Raji (cell line): ENCODE measurements around the gene SLC27A1.

ENCODE experiments used
- POLR2A ChIP-seq: IDR thresholded peaks from 2 replicates; pipeline ENCODE4 v1.6.1; 2011; ENCODE audit warnings: low read depth, low read length, control low read depth; ENCODE audit not compliant: insufficient read depth

The SLC27A1 gene

DNA sequence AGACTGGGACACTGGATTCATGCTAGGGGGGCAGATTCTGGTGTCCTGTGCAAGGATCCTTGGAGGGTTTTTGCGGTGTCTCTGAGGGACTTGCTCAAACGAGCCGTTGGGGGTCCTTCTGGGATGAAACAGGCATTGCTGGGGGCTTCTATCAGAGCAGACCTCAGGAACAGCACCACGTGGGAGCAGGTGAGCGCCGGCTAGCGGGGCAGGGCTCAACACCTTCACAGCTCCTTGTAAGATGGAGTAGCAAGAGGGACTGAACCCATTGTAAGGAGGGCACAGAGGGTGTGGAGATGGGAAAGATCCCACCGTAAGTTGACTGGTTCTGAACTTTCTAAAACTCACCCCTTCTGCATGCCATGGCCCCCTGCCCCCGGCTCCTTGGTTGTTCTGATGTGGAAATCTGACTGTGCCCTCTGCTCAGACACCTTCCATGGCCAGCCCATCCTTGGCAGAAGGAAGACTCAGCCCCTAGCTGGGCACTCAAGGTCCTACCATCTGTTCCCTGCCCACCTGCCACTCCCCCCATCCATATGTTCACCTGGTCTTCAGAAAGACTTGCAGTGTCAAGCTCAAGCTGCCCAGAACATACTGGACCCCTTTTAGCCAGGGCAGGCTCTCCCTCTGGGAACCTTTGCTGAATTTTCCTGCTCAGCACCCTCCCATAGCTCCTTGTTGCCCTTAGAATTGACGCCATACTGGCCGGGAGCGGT, 1.2 kb downstream of the SLC27A1 start:
- no peak for TF ChIP-seq POLR2A

DNA sequence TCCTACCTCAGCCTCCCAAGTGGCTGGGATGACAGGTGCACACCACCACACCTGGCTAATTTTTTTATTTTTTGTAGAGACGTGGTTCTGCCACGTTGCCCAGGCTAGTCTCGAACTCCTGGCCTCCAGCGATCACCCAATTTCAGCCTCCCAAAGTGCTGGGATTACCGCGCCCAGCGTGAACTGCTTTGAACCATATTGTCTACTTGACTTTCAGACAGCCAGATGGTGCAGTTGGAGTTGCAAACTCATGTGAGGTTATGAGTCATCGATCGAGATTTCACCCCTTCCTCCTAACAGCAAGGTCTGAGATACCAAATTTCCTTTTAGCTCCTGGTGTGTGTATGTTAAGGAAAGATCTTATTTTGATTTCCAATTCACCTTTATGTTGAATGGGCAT, 2.7 kb downstream of the SLC27A1 start:
- no peak for TF ChIP-seq POLR2A

DNA sequence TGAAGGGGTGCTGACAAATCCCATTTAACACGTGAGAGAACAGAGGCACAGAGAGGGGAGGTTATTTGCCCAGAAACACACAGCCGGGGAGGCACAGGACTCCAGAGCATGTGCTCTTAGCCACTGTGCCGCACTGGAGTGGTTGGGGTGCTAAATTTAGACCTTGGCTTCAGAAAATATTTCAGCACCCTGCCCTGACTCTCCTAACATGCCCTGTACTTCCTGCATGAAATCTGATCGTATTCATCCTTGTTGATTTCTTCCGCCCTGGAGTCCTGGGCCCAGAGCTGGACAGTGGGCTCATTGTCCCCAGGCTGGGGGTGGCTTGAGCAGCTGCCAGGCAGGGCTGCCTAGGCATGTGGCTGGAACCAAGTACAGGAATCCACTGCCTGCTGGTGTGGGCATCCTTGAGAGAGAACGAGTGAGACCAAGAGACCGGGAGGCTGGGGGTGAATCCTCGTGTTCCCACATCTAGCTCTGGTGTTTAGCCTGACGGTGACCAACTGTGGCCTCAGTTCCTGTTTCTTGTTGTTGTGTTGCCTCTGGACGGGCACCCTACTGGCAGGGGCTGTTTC, 5.3 kb downstream of the SLC27A1 start:
- no peak for TF ChIP-seq POLR2A

DNA sequence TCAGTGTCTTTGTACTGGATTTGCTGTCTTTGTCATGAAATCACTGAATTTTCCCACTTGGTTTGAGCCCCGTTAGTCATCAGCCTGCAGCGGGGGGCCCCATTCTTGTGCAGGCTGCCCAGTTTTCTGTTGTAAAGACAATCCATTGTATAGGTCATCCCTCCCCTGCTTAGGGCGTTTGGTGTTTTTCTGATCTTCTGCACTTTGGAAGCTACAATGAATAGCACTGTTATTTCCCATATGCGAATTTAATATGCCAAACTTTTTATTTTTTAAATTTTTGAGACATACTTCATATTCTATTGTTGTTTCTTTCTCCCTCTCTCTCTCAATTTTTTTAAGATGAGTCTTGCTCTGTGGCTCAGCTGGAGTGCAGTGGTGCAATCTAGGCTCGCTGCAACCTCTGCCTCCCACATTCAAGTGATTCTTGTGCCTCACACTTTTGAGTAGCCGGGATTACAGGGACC, 9.0 kb downstream of the SLC27A1 start:
- TF ChIP-seq POLR2A = no peak

DNA sequence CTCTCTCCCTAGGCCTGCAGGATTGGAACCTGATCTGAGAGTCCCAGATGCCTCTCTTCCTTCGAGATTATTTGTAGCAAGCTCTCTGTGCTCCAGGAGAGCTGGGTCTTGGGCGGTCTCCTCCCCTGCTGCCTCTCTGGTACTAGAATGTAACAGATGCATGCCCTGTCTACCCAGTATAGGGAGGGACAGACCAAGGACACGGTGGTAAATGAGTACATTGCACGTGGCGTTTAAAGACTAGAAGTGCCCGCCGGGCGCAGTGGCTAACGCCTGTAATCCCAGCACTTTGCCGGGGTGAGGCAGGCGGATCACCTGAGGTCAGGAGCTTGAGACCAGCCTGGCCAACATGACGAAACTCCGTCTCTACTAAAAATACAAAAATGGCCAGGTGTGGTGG, 11.7 kb downstream of the SLC27A1 start:
- no peak for TF ChIP-seq POLR2A

DNA sequence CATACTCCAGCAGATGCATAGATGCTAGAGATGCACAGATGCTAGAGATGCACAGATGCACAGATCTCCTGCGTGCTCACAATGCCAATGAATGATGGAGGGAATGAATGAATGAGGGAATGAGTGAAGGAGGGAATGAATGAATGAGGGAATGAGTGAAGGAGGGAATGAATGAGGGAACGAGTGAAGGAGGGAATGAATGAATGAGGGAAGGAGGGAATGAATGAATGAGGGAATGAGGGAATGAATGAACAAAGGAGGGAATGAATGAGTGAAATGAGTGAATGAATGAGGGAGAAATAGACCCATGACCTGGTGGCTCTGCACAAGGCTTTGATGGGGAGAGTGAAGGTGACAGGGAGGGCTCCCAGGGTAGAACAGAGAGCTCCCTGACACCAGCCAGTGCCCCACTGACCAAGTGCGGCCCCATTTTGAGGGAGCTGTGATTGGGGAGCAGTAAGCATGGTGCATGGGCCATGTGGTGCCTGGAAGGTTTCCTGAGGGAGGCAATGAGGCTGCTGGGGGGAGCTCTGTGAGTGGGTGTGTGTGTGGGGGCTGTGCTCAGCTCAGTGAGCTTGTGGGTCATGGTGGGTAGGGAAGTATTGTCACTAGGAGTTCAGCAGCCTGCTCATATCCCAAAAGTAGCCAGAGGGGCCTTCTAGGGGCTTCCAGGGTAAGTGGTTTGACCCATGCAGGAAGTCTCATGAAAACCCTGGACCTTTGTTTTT, 12.7 kb downstream of the SLC27A1 start:
- TF ChIP-seq POLR2A = no peak

DNA sequence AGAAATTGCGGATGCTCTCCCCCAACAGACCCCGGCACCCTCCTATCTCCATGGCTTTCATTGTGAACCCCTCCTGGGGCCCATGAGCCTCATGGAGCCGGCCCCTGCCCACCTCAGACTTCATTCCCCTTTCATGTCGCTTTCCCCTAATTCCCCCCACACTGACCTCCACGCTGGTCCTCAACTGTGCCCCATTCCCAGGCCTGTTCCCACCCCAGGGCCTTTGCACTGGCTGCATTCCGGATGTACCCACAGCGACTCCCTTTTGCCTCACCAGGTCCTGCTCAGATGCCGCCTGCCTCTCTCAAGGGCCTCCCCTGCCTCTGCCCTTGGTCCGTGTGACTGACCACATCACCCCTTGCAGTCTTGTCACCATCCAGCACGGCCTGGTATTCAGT, 13.3 kb downstream of the SLC27A1 start:
- no peak for TF ChIP-seq POLR2A

DNA sequence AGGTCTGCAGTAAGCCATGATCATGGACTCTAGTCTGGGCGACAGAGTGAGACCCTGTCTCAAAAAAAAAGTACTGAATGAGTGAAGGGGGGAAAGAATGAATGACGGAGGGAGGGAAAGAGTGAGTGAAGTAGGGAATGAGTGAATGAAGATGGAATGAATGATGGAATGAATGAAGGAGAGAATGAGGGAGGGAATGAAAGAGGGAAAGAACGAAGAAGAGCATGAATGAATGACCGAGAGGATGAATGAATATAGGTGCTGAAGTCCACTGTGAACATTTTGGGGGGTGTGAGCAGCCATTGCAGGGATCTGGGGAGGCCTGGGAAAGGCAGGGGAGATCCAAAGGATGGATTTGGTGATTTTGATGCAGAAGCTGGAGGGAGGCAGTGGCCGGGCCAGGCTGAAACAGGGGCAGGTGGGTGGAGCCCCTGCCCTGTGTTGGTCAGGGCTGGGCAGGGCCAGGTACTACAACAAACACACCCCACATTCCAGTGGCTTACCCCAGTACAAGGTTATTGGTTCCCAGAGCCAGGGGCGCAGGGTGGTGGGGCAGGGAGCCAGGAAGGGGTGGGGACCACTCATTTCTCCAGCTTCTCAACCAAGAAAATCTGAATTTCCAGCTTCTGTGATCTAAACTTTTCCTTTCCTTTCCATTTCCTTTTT, 14.3 kb downstream of the SLC27A1 start:
- TF ChIP-seq POLR2A = no peak

DNA sequence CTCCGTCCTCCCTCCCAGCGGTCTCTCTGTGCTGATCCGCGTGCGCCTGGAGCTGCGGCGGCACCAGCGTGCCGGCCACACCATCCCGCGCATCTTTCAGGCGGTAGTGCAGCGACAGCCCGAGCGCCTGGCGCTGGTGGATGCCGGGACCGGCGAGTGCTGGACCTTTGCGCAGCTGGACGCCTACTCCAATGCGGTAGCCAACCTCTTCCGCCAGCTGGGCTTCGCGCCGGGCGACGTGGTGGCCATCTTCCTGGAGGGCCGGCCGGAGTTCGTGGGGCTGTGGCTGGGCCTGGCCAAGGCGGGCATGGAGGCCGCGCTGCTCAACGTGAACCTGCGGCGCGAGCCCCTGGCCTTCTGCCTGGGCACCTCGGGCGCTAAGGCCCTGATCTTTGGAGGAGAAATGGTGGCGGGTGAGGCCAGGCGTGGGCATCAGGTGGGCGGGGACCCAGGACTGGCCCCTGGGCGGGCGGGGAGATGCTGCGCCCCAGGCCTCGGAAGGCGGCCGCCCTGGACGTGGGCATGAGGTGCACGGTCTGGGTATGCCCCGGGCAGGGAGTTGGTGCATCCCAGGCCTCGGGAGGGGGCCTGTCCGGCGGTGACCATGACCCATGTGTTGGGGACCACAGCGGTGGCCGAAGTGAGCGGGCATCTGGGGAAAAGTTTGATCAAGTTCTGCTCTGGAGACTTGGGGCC, 16.4 kb downstream of the SLC27A1 start:
- TF ChIP-seq POLR2A = no peak

DNA sequence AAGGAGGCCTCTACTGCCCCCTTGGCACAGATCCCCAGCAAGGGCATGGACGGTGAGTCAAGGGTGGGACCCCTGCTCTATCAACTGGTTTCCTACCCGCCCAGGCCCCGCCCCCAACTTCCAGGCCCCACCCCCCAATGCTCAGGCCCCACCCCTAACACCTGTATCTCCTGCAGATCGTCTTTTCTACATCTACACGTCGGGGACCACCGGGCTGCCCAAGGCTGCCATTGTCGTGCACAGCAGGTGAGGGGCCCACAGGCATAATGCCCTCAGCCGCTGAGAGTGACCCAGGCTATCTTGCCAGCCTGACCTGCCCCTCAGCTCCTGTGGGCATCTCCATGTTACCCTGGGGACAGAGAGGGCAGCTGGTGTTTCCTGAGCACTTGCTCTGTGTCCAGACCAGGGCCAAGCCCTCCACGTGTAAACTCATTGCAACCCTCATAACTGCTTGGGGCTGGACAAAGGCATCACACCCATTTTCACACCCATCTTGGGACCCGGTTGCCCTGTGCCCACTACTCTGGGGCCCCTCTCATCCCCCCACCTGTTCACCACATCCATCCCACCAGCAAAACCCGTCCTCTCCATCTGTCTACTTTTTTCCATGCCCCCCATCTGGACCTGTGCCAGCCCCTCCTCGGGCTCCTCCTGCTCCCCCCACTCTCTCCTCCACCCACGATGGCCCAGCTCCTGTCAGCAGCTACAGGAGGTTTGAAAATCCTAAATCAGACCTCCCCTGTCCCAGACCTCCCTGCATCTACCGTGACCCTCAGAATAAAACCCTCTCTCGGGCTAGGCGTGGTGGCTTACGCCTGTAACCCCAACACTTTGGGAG, 17.2 kb downstream of the SLC27A1 start:
- TF ChIP-seq POLR2A = no peak

DNA sequence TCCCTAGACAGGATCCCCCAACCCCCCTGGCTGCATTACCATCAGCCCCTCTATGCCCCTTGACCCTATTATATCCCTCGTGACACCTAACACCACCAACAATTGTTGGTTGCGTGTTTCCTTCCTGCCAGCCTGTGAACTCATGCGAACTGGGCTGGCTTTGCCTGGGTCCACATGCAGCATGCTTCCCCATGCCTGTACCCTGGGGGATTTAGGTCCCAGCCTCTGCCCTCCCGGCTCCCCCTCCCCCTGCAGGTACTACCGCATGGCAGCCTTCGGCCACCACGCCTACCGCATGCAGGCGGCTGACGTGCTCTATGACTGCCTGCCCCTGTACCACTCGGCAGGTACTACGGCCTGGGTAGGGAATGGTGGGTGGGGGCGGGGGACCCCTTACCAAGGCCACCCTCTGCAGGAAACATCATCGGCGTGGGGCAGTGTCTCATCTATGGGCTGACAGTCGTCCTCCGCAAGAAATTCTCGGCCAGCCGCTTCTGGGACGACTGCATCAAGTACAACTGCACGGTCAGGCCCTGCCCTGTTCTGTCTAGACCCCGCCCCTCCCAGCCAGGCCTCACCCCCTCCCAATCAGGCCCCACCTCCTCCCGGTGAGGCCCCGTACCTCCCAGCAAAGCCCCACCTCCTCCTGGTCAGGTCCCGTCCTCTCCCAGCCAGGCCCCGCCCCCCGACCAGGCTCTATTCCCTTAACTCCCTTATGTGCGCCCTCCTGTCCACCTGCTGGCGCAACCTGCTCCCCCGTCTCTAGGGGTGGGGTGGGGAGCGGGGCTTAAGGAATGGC, 18.5 kb downstream of the SLC27A1 start:
- TF ChIP-seq POLR2A = no peak

DNA sequence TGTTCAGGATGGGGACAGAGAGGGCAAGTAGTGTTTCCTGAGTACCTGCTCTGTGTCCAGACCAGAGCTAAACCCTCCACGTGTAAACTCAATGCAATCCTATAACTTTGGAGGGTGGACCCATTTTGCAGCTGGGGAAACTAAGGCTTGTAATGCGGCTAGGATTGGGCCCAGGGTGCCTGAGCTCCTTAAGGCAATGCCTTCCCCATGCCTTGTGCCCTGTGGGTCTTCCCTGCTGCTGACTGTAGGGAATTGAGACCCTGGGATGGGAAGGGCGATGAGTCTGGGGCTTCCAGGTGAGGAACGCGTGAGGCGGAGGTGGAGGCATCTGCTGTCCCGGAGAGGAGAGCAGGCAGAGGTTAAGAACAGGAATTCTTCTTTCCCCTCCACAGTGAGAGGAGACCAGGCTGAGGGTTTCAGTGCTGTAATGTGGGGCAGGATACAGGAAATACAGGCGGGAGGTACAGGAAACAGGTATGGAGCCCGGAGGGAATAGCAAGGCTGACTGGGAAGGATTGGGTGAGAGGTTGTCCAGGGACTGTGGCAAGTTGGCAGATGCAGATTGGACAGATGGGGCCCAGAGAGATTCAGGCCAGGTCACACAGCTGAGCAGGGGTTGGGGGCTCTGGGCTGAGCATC, 19.2 kb downstream of the SLC27A1 start:
- no peak for TF ChIP-seq POLR2A

DNA sequence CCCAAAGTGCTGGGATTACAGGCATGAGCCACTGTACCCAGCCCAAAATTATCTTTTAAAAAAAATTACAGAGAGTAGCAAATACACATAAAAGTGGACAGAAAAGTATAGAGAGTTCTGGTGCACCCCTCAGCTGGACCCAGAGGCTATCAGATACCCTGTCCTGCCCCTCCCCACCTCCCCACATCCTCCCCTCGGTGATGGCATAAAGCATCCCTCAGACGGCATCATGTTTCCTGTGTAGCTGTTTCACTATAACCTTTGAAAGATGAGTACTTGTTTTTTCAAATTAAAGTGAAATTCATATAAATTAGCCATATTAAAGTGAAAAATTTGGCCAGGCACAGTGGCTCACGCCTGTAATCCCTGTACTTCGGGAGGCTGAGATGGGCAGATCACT, 20.1 kb downstream of the SLC27A1 start:
- no peak for TF ChIP-seq POLR2A

DNA sequence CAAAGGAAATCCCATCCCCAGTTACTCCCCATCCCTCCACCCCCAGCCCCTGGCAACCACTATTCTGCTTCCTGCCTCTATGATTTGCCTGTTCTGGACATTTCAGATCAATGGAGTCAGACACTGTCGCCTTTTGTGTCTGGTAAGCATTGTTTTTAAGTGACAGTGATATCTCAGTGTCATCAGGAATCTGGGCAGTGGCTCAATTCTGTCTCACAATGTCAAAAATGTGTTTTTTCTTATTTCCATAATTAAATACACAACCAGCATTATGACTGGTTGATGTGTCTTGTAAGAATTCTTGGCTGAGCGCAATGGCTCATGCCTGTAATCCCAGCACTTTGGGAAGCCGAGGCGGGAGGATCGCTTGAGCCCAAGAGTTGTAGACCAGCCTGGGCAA, 21.0 kb downstream of the SLC27A1 start:
- no peak for TF ChIP-seq POLR2A
